Occipital lobe (tissue), 2 donors: Measurements from ENCODE around the gene FAT1. TPM values are rescaled to one million over a fixed set of nuclear protein-coding genes. Genes with fewer than 3 reads are reported as not detected.
"Not testable (repeated sequence)": the region's sequence is repeated elsewhere in the genome, so short reads cannot be mapped to it uniquely, and the experiment has no call there.

Experiments used
- DNase-seq: peaks from one replicate; lab custom pipeline; 2025; lab: John Stamatoyannopoulos, UW
- total RNA-seq: library from RNA; depleted of rRNA; stranded (reverse); fragments of >200 nt; gene quantifications from one replicate; pipeline ENCODE4 v1.2.3, GENCODE V29; 2014

FAT1 gene
- total RNA-seq, 1 donor from 2014 or later, result 28.4 TPM

DNA sequence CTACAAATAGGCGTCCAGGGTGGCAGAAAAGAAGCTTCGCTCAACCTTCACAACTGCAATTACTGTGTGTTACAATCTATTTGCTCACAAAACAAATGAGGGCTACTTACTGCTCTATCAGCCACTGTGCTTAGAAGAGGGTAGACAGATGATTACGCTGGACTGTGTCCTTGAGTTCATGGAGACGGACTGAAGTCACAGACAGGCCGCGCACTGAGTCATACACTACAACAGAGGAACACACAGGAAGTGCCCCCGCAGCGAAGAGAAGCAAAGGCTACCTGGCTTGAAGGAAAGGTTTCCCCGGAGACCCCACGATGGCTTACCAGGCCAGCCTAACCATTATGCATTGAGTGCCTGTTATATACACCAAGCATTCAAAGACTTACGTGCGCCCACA is 25.6 kb downstream of the FAT1 start:
- DNase-seq, result no peak

DNA sequence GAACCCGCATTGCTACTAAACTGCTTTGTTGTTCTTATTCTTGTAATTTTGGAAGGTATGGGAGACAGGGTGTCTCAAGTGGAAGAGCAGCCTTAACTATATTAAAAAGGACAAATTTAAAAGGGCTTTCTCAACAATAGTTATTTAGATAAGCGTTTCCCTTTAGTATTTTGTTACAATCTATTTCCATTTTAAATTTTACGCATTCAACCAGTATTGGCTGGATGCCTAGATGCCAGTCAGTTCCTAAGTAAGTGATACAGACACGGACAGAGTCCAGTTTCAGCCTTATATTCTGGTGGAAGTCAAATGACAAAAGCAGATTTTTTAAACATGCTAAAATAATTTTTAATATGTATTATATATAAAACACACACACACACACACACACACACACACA is 28.3 kb downstream of the FAT1 start:
- no peak for DNase-seq

DNA sequence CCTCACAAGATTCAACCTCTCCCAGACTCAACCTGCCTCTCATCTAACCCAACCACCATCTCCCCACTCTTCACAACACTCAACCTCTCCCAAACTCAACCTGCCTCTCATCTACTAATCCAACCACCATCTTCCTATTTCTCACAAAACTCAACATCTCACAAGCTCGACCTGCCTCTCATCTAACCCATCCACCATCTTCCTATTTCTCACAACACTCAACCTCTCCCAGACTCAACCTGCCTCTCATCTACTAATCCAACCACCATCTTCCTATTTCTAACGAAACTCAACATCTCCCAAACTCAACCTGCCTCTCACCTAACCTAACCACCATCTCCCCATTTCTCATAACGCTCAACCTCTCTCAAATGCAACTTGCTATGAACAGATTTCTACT is 29.8 kb downstream of the FAT1 start:
- DNase-seq, result no peak

DNA sequence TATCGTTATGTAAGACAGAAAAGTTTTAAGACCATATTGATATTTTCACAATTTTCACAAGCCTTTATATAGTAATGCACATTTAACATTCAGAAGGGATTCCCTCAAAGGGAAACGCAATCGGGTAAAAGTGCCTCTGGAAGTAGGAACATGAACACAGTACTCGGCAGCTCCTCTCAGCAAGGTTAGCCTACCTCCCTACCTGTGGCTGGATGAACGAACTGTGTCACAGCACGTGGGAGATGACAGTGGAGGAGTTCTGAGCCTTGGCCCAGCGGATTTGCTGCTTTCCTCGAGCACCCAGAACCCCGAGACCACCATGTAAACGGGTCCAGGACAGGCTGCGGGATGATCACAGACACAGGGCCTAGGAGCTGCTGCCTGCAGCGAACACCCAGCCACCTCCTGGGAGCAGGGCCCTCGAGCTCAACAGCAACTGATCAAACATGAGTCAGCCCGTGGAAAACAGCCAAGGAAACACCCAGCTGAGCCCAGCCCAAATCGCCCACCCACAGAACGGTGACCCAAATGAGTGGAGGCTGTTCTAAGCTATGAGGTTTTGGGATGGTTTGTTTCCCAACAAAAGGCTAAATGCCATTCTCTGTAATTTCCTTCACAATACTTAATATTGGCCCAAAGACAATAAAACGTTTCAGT is 30.4 kb downstream of the FAT1 start:
- DNase-seq, result no peak

DNA sequence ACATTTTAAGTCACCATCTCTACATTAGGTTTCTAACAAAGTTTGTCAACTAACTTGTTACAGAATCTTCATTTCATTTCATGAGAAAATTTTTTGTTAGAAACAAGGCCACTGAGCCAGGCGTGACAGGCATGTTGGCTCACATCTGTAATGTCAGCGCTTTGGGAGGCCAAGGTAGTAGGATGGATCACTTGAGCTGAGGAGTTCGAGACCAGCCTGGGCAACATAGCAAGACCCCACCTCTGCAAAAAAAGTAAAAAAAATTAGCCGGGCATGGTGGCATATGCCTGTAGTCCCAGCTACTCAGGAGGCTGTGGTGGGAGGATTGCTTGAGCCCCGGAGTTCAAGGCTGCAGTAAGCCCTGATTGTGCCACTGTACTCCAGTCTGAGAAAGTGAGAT is 32.3 kb downstream of the FAT1 start:
- DNase-seq, result no peak

DNA sequence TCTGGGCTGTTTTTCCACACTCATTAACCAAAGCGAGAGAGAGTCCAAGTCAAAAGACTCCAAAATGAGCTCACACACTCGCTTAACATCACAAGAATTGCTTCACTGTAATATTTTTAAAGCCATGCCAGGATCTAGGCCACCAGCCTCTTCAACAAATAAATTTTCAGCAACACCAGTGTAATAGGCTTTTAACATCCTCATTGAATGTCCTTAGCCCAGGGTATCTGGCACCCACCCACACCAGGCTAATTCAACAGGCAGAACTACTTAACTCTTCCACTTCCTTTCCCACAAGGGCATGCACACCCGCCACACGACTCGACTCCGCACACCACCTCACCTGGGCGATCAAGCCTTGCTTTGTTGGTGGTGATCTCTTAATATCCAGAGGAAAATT is 34.2 kb downstream of the FAT1 start:
- DNase-seq, result no peak

DNA sequence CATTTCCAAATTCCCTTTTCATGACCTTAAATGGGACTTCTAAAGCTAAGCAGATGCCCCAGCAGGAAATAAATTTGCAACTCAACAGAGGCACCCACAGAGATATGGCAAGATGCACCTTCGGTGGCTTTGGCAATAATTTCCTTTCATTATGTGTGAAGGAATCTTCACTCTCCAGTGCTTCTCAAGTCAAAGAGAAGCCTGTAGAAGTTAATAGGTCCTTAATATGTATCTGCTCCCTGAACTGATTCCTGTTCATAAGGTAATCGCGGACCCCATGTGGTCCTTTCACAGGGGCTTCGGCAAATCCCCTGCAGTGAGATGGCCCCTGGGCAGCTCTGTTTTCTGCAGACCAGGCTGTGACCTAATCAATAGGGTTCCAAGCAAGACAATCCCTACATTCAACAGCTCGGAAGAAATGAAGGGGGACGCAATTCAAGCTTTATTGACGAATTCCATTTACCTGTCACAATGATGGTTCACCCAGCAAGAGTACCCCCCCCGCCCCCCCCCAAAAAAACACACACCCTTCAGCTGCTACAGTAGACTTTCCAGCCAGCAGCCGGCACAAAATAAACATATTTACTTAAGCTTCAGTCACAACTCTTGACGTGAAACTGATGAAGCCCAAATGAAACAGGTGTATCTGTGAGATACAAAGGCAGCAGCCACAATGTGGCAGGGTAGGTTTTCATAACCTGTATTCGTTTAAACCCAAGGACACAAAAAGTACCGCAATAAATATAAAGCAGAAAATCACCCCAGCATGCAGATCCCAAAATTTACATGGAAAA is 35.3 kb downstream of the FAT1 start:
- no peak for DNase-seq

DNA sequence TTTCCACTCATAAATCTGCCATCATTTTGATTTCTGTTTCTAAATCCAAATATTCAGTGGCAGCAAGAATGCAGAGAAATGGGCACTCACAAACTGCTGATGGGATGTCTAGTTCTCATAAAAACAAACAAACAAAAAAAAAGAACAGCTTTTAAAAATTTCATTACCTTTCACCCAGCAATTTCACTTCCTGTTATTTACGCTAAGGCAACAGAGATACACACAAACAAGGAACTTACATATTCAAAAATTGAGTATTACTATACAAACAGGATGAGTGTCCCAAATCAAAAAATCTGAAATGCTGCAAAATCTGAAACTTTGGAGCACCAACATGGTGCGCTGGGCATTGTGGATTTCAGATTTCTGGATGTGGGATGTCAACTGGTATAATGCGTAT is 36.4 kb downstream of the FAT1 start:
- no peak for DNase-seq

DNA sequence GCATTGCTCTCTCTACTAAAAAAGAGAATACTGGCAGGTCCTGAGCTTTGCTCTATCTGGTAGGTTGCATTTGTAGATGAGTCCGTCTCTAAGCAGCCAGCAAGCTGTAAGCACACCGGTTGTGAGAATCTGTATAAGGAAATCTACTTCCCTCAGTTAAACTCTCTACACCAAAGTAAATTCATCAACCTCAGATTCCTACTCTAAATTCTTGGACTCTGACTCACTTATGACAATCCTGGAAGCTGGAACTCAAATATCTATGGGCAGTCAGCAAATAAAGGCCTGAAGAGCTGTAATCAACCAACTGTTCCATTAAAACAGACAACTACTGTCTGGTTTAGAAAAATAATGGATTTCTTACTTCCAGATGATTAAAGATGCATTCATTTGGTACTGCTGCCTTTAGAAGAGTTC is 37.9 kb downstream of the FAT1 start:
- DNase-seq, result no peak

DNA sequence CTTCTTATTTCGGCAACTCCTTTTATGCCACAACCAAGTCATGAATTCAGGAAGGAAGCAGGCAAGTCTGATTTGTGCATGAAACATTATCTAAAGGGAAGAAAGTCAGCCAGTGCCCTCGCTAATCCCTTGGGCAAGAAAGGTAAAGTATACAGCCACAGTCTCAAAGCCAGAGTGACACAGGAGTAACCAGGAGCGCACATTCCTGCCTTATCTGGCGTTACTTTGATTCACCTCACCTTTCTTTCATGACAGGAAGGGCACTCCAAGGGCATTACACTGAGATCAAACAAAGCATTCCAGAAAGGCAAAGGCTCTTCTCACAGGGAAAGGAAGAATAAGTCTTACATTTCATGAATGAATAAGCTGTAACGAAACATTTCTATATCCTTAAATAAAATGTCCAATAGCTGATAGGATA is 38.8 kb downstream of the FAT1 start:
- DNase-seq, result no peak

DNA sequence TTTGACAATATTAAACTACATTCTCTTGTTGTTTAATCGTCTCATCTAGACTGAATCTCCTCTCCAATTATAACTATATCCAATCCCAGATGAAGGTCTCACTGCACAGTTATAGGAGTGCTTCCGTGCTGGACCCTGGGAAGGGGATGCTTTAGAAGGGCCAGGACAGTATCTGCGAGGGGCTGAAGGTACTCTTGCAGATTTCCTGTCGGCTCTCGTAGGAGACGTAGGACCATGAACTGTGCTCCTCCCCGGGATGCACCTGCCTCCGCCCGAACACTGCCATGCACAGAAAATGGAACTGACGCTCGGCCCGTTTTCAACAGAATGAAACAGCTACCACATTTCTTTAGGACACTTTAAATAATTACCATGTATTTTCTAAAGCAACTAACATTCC is 39.4 kb downstream of the FAT1 start:
- no peak for DNase-seq

DNA sequence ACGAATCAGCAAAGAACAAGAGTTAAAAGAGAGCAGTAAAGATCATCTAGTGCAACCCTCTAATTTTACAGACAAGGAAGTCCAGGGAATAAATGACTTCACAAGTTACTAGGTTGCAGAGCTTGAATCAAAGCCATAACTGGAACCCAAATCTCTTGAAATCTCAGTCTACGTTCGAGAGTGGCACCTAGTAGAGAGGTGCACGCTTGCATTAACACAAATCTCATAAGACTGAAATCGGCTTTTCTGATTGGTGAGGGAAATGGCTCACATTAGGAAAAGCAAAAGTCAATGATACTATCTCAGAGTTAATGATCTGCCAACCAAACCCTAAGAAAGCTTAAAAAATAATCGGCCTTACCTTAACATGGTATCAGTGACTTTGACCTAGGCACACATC is 43.0 kb downstream of the FAT1 start:
- no peak for DNase-seq

DNA sequence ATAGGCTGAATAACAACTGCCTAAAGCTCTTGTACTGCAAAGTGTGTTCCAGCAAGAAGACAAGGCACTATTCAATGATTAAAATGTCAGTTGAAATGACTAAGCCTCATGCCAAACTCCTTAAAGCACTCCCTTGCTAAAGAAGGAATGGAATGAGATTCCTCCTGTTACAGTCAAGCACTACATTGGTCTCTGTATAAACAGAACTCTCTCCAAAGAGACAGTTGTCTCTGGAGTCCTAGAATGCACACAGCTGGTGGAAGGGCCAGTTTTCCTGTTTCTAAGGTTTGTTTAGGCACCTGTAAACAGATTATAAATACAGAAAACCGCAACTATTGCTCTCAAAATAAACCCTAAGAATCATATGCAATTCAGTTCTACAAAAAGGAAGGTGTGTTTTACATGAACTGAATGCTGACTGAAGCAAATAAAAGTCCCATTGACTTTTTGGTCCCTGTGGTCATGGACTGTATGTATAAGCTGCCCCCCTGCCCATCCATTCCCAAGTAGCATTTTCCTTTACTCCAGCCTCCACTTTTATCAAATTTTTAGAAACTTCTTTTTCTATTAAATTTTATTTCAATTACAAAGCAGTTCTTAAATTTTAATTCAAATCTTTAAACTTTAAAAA is 47.0 kb downstream of the FAT1 start:
- DNase-seq, result no peak

DNA sequence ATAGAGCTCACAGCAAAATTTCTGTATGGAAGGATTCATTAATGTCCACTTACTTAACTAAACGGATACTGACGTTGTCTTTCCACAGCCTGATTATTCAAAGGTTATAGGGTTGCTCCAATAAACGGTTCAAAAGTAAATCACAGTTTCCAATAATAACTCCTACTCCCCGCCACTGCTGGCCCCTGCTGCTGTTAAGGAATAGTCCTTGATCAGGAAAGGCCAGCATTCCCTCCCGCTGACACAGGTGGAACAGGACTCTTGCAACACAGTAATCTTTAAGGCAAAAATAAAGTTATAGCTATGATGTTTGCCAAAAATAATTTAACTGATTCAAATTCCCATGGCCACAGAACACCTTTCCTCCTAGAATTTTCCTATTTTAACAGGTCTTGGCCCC is 53.9 kb downstream of the FAT1 start:
- DNase-seq, result no peak

DNA sequence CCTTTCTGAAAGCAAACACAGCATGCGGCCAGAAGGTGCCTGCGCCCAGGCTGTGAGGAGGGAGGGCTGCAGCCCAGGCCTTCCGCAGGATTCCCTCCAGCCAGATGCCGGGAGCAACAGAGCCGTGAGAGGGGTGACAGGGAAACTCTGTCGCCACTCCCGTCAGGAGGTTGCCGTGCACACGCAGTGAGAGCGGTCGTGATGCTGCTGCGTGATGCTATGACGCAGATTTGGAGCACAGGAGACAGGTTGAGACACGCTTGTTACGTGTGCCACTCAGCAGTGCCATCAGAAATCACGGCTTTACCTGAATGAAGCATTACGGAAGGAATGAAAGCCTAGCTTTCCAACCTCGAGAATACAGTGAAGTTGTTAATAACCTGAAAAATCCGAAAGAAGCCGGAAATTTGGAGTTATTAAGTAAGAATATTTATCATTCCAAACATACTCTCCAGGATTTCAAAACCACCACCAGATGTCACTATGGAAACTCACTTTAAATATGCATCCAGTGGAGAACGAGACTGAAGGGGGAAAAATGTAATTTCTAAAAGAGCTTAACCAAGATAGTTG is 54.4 kb downstream of the FAT1 start:
- no peak for DNase-seq

DNA sequence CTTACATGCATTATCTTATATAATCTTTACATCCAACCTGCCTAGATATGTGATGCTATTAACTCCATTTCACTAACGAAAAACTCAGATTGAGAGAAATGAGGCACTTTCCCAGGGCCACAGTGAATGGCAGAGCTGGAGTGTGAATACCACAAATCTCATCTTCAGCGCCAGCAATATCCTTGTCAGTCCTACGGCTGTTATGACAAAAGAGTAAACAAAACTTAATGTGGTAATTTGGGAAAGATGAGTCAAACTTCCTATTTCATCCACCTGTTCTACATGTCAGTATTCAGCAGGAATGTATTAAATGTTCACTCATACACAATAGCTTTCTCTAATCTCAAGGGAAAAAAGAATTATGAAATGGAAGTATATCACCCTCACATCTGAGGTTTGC is 56.9 kb downstream of the FAT1 start:
- no peak for DNase-seq

DNA sequence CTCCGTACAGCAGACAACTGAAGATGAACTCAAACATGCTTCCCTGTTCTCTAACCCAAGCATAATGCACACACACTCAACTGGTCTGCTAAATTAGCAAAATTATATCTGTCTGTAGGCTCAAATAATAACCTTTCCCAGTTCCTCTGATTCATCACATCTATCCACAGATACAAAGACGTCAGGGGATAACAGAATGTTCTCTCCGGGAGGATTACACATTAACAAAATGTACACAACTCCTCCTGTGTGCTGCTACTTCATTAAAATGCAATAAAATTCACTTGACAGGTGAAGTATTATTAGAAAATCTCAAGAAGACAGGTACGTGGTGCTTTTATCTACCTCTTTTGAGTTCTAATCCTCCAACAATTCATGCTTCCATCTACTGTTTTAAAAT is 57.4 kb downstream of the FAT1 start:
- no peak for DNase-seq

DNA sequence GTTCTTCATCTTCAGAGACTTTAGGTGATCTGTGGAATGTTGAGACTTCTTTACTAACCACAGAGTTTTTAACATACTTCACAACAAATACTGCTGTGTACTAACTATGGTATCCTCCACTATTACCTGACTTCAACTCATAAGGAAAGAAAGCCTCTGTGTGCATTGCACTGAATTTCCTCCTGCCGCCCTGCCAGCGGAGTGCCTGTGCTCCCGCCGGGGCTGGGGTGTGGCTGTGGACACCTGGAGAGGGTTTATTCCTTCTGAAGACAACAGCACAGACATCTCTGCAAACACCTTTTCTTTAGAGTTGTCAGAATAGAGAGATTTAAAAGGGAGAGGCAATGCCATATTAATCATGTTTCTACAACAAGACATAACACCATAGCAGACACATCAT is 63.3 kb downstream of the FAT1 start:
- no peak for DNase-seq

DNA sequence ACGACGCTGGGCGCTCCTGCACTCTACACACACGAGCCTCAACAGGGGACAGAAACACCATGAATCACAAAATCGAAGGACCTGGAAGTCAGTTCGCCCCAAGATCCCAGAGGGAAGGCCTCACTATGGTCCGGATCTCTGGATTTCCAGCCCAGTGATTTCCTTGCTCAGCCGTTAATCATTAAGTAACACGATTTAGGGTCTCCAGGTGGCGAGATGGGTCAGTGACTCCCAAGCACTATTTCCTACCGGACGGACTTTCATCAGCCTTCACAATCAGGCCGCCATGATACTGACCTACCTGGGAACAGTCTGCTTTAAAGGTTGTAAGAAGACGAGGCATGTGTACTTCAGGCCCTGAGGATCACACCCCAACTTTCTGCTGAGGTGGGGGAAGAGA is 63.7 kb downstream of the FAT1 start:
- DNase-seq, result no peak

DNA sequence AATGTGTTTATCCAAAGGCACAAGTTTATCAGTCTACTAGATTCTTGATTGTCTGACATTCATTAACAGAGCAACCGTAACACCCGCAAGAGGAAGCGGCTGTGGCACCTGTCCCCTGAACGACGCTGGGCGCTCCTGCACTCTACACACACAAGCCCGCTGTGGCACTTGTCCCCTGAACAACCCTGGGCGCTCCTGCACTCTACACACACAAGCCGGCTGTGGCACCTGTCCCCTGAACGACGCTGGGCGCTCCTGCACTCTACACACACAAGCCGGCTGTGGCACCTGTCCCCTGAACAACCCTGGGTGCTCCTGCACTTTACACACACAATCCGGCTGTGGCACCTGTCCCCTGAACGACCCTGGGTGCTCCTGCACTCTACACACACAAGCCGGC is 64.2 kb downstream of the FAT1 start:
- not testable (repeated sequence) for DNase-seq

DNA sequence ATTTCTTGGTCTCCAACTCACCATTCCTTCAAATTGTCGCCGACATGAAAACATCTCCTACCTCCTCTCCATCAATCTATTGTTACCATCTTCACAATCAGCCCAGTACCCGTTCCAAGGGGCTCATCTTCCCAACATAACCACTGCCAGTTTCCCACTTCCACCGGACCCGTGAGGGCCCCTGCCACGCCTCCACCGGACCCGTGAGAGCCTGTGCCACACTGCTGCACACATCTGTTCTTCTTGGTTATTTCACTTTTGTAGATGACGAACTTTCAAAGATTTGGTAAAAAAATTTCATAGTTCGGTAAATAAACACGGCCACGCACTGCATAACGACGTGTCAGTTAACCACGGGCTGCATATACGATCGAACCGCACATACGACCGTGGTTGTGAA is 65.0 kb downstream of the FAT1 start:
- DNase-seq, result no peak

DNA sequence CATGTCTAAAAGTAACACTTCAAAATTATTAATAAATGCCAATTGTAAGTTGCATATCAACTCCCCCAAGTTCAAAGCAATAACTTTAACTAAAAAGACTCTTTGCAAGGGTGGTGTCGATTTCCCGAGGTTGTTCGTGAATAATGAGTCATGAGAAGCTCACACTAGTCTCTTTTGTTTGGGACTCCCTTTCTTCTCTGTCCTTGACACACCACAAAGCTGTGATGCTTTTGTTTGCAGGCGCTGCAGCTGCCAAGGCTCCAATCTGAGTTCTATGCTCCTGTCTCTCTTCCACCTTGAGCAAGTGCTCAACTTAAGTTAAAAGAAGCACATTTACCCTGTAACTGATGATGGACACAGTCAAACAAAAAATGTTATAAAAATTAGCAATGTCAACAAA is 65.9 kb downstream of the FAT1 start:
- DNase-seq, result no peak

DNA sequence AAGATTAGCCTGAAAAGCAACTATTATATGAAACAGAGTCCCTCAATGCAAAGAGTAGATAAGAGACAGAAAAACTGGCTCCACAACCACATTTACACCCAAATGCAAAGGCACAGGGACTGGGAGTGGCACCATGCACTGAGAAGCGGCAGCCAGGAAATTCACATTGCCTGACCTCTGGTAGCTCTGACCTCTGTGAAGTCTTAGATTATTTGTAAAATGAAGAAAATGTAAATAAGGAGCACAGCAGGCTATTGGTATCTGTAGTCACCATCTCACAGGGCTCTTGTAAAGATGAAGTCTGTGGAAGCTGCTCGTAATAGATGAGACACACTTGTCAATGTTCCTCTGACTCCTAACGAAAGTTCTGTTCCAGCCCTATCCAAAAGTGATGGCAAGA is 69.7 kb downstream of the FAT1 start:
- DNase-seq, result no peak
